K562 (cell line): ENCODE data around the gene PLEKHO2. TPM values are rescaled to one million over a fixed set of nuclear protein-coding genes. Genes with fewer than 3 reads are reported as not detected.

Experiments used
- ATAC-seq: fragments of 200-7000 bp; cut with Tn5 transposase; 3 replicates; pipeline ENCODE4 v1.9.1; 2020; ENCODE audit warnings: moderate library complexity
- BruUV-seq: library from RNA; stranded (reverse); fragments of 400-500 nt; replicated peaks from 2 replicates; lab custom pipeline; 2021; lab: Mats Ljungman, UMichigan
- CTCF ChIA-PET: fragments of 300-600 bp; formaldehyde crosslinking; extraction: SDS; loops from one replicate; lab custom pipeline; 2021; ENCODE audit warnings: low intra/inter-chr PET ratio; lab: Yijun Ruan, JAX
- POLR2A ChIA-PET: fragments of 300-600, 350-650 bp; sonication (Branson Sonifier 250); formaldehyde crosslinking; extraction: SDS; loops from one replicate; lab custom pipeline; 2021; ENCODE audit warnings: antibody characterized with exemption, inconsistent platforms; lab: Yijun Ruan, JAX
- DNase-seq, 4 experiments: peaks; one replicate each; pipeline versions ENCODE4 v3.0.0 to v3.0.0-alpha.2; 2011 to 2018; ENCODE audit warnings: low spot score in 3 of 4, mixed read lengths in 3 of 4; ENCODE audit errors: extremely low read depth in 1 of 4
- FAIRE-seq: peaks from 2 replicates; lab custom pipeline; 2011; peaks lifted over from hg19 to GRCh38; lab: Jason Lieb, UNC
- H2AFZ ChIP-seq: 2 replicates; pipeline ENCODE4 v1.6.0; 2011; ENCODE audit warnings: low read depth, low read length, control low read depth, inconsistent platforms
- H3K27ac ChIP-seq: fragments of 200-600 bp; 3 replicates; pipeline ENCODE4 v1.8.0; 2011; ENCODE audit warnings: low read depth, mild to moderate bottlenecking, control low read depth, inconsistent platforms, low read length, moderate library complexity, mixed read lengths; ENCODE audit errors: extremely low read depth
- H3K27me3 ChIP-seq, 2 experiments: fragments of 300-600 bp in 1 of 2; 2 replicates in 1 of 2; 3 replicates in 1 of 2; pipeline versions ENCODE4 v1.6.0 to v1.8.0; 2011; ENCODE audit warnings: inconsistent platforms in 2 of 2, low read length in 2 of 2, mild to moderate bottlenecking in 1 of 2, mixed read lengths in 1 of 2, moderate library complexity in 1 of 2; ENCODE audit not compliant: control insufficient read depth in 2 of 2, insufficient read depth in 2 of 2
- H3K36me3 ChIP-seq: fragments of 300-600 bp; 3 replicates; pipeline ENCODE4 v1.8.0; 2011; ENCODE audit warnings: mild to moderate bottlenecking, low read length, inconsistent platforms; ENCODE audit not compliant: control insufficient read depth, insufficient read depth
- H3K4me1 ChIP-seq, 2 experiments: fragments of 200-600 bp in 1 of 2; replicated peaks in 1 of 2; 2 replicates in 1 of 2; 3 replicates in 1 of 2; pipeline versions ENCODE4 v1.5.1 to v1.8.0; 2011; ENCODE audit warnings: inconsistent platforms in 2 of 2, low read length in 2 of 2, mild to moderate bottlenecking in 1 of 2, mixed read lengths in 1 of 2, moderate library complexity in 1 of 2; ENCODE audit not compliant: control insufficient read depth in 2 of 2, insufficient read depth in 2 of 2
- H3K4me2 ChIP-seq: 2 replicates; pipeline ENCODE4 v1.6.1; 2011; ENCODE audit warnings: low read length, control low read depth, inconsistent platforms, mixed read lengths; ENCODE audit not compliant: insufficient read depth
- H3K4me3 ChIP-seq: fragments of 200-600 bp; sonication (generic), shearing (Covaris generic); 2 replicates; pipeline ENCODE4 v1.5.1; 2016; ENCODE audit warnings: control low read depth, inconsistent platforms
- H3K79me2 ChIP-seq: fragments of 200-600 bp; 3 replicates; pipeline ENCODE4 v1.8.0; 2011; ENCODE audit warnings: low read length, inconsistent platforms; ENCODE audit not compliant: control insufficient read depth, insufficient read depth
- H3K9ac ChIP-seq, 2 experiments: 2 replicates each; pipeline versions ENCODE4 v1.6.0 to v1.6.1; 2011; ENCODE audit warnings: low read depth in 2 of 2, low read length in 2 of 2, control low read depth in 1 of 2, inconsistent platforms in 1 of 2, mild to moderate bottlenecking in 1 of 2, mixed read lengths in 1 of 2; ENCODE audit not compliant: insufficient read depth in 1 of 2
- H3K9me1 ChIP-seq: one replicate; pipeline ENCODE4 v1.6.0; 2011; ENCODE audit warnings: inconsistent platforms, mild to moderate bottlenecking, low read length, moderate library complexity; ENCODE audit not compliant: control insufficient read depth, insufficient read depth
- H3K9me3 ChIP-seq: replicated peaks from 2 replicates; pipeline ENCODE4 v1.5.1; 2011; ENCODE audit warnings: low read depth, low read length, inconsistent platforms; ENCODE audit not compliant: control insufficient read depth, insufficient read depth
- H4K20me1 ChIP-seq: replicated peaks from 2 replicates; pipeline ENCODE4 v1.6.1; 2011; ENCODE audit warnings: low read length, inconsistent platforms, mixed read lengths; ENCODE audit not compliant: control insufficient read depth, insufficient read depth
- E2F3 ChIP-seq: fragments of 250-450 bp; sonication (Bioruptor Pico); IDR thresholded peaks from 2 replicates; pipeline ENCODE4 v1.4.0; 2020; ENCODE audit warnings: mild to moderate bottlenecking
- MCM7 ChIP-seq, 2 experiments: fragments of 450-650 bp; IDR thresholded peaks; 2 replicates each; pipeline ENCODE4 v1.6.1; 2016 to 2018
- MTF1 ChIP-seq: fragments of 250-450 bp; sonication (Bioruptor Pico); IDR thresholded peaks from 2 replicates; pipeline ENCODE4 v1.9.0; 2021; ENCODE audit warnings: moderate library complexity, mild to moderate bottlenecking, inconsistent platforms, borderline replicate concordance
- SETDB1 ChIP-seq: IDR thresholded peaks from one replicate; pipeline ENCODE4 v1.6.1; 2012; ENCODE audit warnings: low read length, control low read depth, inconsistent platforms
- TAL1 ChIP-seq: fragments of 450-650 bp; IDR thresholded peaks from 2 replicates; pipeline ENCODE4 v1.6.1; 2016; ENCODE audit warnings: mild to moderate bottlenecking
- TBP ChIP-seq: optimal IDR thresholded peaks from 2 replicates; pipeline ENCODE3; 2011; ENCODE audit warnings: low read depth, low read length, improper control_type of control experiment
- TEAD2 ChIP-seq: fragments of 450-650 bp; IDR thresholded peaks from 2 replicates; pipeline ENCODE4 v1.6.1; 2016; ENCODE audit warnings: missing genetic modification characterization, control low read depth, missing compliant biosample characterization
- XRCC5 ChIP-seq: fragments of 200-400 bp; formaldehyde crosslinking; IDR thresholded peaks from 2 replicates; pipeline ENCODE4 v1.6.1; 2017; ENCODE audit warnings: low read depth, mild to moderate bottlenecking, low read length
- ZKSCAN3 ChIP-seq: fragments of 250-450 bp; sonication (Bioruptor Pico); IDR thresholded peaks from 2 replicates; pipeline ENCODE4 v1.4.0; 2020
- ZNF23 ChIP-seq: fragments of 250-450 bp; sonication (Bioruptor Pico); IDR thresholded peaks from 2 replicates; pipeline ENCODE4 v1.4.0; 2020; ENCODE audit warnings: mild to moderate bottlenecking
- ZNF24 ChIP-seq: fragments of 450-650 bp; IDR thresholded peaks from 2 replicates; pipeline ENCODE4 v1.6.1; 2016
- ZNF354B ChIP-seq: fragments of 250-450 bp; sonication (Bioruptor Pico); IDR thresholded peaks from 2 replicates; pipeline ENCODE4 v1.4.0; 2020
- ZNF407 ChIP-seq: fragments of 450-650 bp; IDR thresholded peaks from 2 replicates; pipeline ENCODE4 v1.6.1; 2016; ENCODE audit warnings: low read depth
- ZNF740 ChIP-seq, 3 experiments: fragments of 200-800 bp in 1 of 3; sonication (Bioruptor generic) in 1 of 3; sonication (generic) in 1 of 3; formaldehyde crosslinking in 1 of 3; IDR thresholded peaks; 2 replicates each; pipeline versions ENCODE4 v1.6.1 to v1.8.0; 2016 to 2022; ENCODE audit warnings: mild to moderate bottlenecking in 2 of 3, missing compliant biosample characterization in 2 of 3, missing genetic modification characterization in 2 of 3, missing genetic modification reagents in 1 of 3
- WGBS: fragments of 100-300 bp; shearing (Covaris generic); methylation state at CpG from one replicate; pipeline ENCODE4 v1.1.6; 2016; ENCODE audit warnings: low coverage, mixed read lengths; ENCODE audit not compliant: insufficient coverage; ENCODE audit errors: missing lambda C conversion rate; 5-methylcytosine and 5-hydroxymethylcytosine counted together
- in situ Hi-C: fragments of 300-500 bp; cut with MboI; formaldehyde crosslinking; loops from 4 replicates; pipeline ENCODE4 v1.15.0; 2018; ENCODE audit warnings: inconsistent platforms, mixed read lengths
- intact Hi-C: fragments of 100-400 bp; cut with micrococcal nuclease; formaldehyde crosslinking; loops from 2 replicates; pipeline ENCODE4 v1.14.2; 2022
- polyA plus RNA-seq, 8 experiments: library from polyadenylated mRNA; depleted of rRNA in 4 of 8; stranded (reverse) in 5 of 8; unstranded in 3 of 8; fragments of >200 nt; fragmentation: Nextera tagmentation in 2 of 8; fragmentation: Illumina TruSeq in 1 of 8; extraction: Ambion mirVana in 2 of 8; extraction: Trizol in 1 of 8; gene quantifications; 2 replicates each; pipeline versions ENCODE4 v1.2.1 to v1.2.3, GENCODE V29; 2011 to 2014; ENCODE audit warnings: inconsistent platforms in 1 of 8, missing spikeins in 1 of 8
- total RNA-seq, 7 experiments: library from RNA; depleted of rRNA in 6 of 7; stranded (reverse); fragments of >200 nt in 6 of 7; fragmentation: Illumina TruSeq in 2 of 7; extraction: Trizol in 2 of 7; gene quantifications; 2 replicates each; pipeline versions ENCODE4 v1.2.1 to v1.2.3, GENCODE V29; 2011 to 2021; ENCODE audit warnings: low replicate concordance in 1 of 7

PLEKHO2 gene
- total and polyA plus RNA-seq, 9 of the 15 experiments (the other 6 are each of a cell fraction or from before 2014, with no cell fraction given): 0.24 to 8.8 (median 5.5) TPM

- no peak overlapping the region for H3K4me3 ChIP-seq
- ATAC-seq (no peak), DNase-seq (no peak), FAIRE-seq (no peak)
- ChIA-PET POLR2A (interaction anchor here (1.2 to 1.4 kb wide), 3 partner anchors 10 to 15 kb away, joined by 3 to 7 read pairs (median 3); no protein-coding TSS in a partner anchor), CTCF (no interaction called here)
- H3K27ac ChIP-seq: no peak overlapping the region
- no peak overlapping the region for H3K4me2 ChIP-seq
- H3K36me3 ChIP-seq: peaks cover 25% of the 10 kb centered on the region; the same call in 2 of the 3 replicates
- WGBS: 76% methylated on average over 3 of the region's 3 CpGs
- H3K27me3 ChIP-seq: no peaks in the 10 kb centered on the region
- H3K9ac ChIP-seq: peak overlapping the region in 1 of 2 experiments; percentile 19; a peak in 1 of 4 replicates
- H3K9me1 ChIP-seq: peaks cover 3% of the 10 kb centered on the region
- H3K9me3 ChIP-seq: no peaks in the 10 kb centered on the region
- BruUV-seq: no TSS peak
- H2AFZ ChIP-seq: no peak overlapping the region
- H4K20me1 ChIP-seq: peaks cover 3% of the 10 kb centered on the region
- peaks cover 39% of the 10 kb centered on the region for H3K79me2 ChIP-seq
- peaks cover 22 to 31% of the 10 kb centered on the region in 2 experiments for H3K4me1 ChIP-seq
- intact Hi-C loops (no loop called here), in situ Hi-C loops (no loop called here)
- TF ChIP-seq E2F3 (CRISPR knock-in tag): no peak
- TF ChIP-seq ZNF354B (CRISPR knock-in tag): no peak
- TF ChIP-seq TEAD2: no peak
- TF ChIP-seq ZNF23 (CRISPR knock-in tag): no peak
- TF ChIP-seq ZNF407: no peak
- no peak for TF ChIP-seq XRCC5
- no peak for TF ChIP-seq MTF1 (CRISPR knock-in tag)
- TF ChIP-seq TAL1: no peak
- no peak for TF ChIP-seq ZNF24
- TF ChIP-seq SETDB1: no peak
- no peak for TF ChIP-seq ZNF740 (CRISPR knock-in tag; IDR thresholded peaks at IDR 0.05)
- no peak for TF ChIP-seq ZNF740 (tag; IDR thresholded peaks at IDR 0.05)
- TF ChIP-seq TBP: no peak
- no peak for TF ChIP-seq MCM7 (IDR thresholded peaks at IDR 0.05)
- TF ChIP-seq ZKSCAN3 (CRISPR knock-in tag): no peak
Measured at GRCh38 chr15:64847448-64847847, 5.7 kb downstream of the PLEKHO2 start.
